GM12891 (cell line): ENCODE results near the gene GAGE12H.
"Not testable (repeated sequence)": the region's sequence is repeated elsewhere in the genome, so short reads cannot be mapped to it uniquely, and the experiment has no call there.

Experiments
- POLR2A ChIP-seq: IDR thresholded peaks from 2 replicates; pipeline ENCODE4 v1.6.1; 2011; ENCODE audit warnings: low read depth, low read length, control low read depth
- POLR2AphosphoS5 ChIP-seq: IDR thresholded peaks from 2 replicates; pipeline ENCODE4 v1.6.1; 2011; ENCODE audit warnings: low read depth, low read length, control low read depth
- POU2F2 ChIP-seq: IDR thresholded peaks from 2 replicates; pipeline ENCODE4 v1.6.1; 2011; ENCODE audit warnings: low read depth, mild to moderate bottlenecking, control low read depth, low read length, moderate library complexity

DNA sequence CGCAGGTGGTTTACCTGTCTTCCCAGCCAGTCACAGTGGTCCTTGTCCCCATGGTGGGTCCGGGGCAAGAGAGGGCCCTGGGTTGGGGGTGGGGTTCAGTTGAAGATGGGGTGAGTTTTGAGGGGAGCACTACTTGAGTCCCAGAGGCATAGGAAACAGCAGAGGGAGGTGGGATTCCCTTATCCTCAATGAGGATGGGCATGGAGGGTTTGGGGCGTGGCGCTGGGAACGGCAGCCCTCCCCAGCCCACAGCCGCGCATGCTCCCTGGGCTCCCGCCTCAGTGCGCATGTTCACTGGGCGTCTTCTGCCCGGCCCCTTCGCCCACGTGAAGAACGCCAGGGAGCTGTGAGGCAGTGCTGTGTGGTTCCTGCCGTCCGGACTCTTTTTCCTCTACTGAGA, 19.0 kb downstream of the GAGE12H start, which contains the start of gene GAGE1:
- TF ChIP-seq POLR2A, POU2F2, POLR2AphosphoS5: not testable (repeated sequence)
